Peyer's patch (tissue), 4 donors: ENCODE data around the gene POU2AF3.

Experiments
- CTCF ChIP-seq, 6 experiments: fragments of 450-650 bp in 4 of 6; fragments of 200-600 bp in 2 of 6; sonication (generic) in 1 of 6; IDR thresholded peaks; one replicate each; pipeline ENCODE4 v1.5.1; 2017 to 2019; ENCODE audit warnings: antibody characterized with exemption in 6 of 6, mild to moderate bottlenecking in 3 of 6, moderate library complexity in 1 of 6
- POLR2A ChIP-seq, 2 donors: fragments of 450-650 bp; IDR thresholded peaks; one replicate each; pipeline ENCODE4 v1.5.1; 2017; ENCODE audit warnings: antibody characterized with exemption in 2 of 2, mild to moderate bottlenecking in 2 of 2, moderate library complexity in 2 of 2

- no peak for TF ChIP-seq POLR2A (IDR thresholded peaks at IDR 0.05)
- no peak for TF ChIP-seq CTCF (IDR thresholded peaks at IDR 0.05)
Measured at GRCh38 chr11:111319296-111319695, 20.9 kb downstream of the POU2AF3 start.
